Ovary (tissue), 3 donors: ENCODE results near the gene C14orf93.

Experiments
- POLR2A ChIP-seq: fragments of 450-650 bp; IDR thresholded peaks from one replicate; pipeline ENCODE4 v1.6.1; 2017; ENCODE audit warnings: antibody characterized with exemption, mild to moderate bottlenecking, moderate library complexity
- TF ChIP-seq, protein P1 (sequence below), 3 donors: fragments of 450-650 bp in 2 of 3; fragments of 200-600 bp in 1 of 3; IDR thresholded peaks; one replicate each; pipeline versions ENCODE4 v1.5.1 to v1.8.0; 2016 to 2022; ENCODE audit warnings: antibody characterized with exemption in 3 of 3, mild to moderate bottlenecking in 1 of 3
- donor health status: DM: no; HTN: no; CAD: no.

DNA sequence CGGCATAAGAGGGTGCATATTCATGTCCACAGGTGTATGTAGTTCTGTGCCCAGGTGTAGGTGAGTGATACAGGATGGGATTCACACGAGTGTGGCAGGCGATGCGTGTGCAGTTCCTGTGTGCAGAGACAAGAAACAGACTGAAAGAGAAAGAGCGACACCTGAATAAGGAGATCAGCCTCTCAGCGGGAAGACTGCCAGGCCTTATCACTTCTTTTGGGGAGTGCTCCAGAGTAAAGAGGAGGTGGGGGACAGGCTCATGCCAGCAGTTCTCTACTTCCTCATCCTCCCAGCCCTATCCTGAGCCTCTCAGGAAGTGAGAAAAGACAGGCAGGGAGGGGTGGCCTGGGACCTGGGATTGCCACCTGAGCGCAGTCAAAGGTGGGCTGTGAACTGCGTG, 34.9 kb upstream of the C14orf93 start:
- TF ChIP-seq, protein P1, sequence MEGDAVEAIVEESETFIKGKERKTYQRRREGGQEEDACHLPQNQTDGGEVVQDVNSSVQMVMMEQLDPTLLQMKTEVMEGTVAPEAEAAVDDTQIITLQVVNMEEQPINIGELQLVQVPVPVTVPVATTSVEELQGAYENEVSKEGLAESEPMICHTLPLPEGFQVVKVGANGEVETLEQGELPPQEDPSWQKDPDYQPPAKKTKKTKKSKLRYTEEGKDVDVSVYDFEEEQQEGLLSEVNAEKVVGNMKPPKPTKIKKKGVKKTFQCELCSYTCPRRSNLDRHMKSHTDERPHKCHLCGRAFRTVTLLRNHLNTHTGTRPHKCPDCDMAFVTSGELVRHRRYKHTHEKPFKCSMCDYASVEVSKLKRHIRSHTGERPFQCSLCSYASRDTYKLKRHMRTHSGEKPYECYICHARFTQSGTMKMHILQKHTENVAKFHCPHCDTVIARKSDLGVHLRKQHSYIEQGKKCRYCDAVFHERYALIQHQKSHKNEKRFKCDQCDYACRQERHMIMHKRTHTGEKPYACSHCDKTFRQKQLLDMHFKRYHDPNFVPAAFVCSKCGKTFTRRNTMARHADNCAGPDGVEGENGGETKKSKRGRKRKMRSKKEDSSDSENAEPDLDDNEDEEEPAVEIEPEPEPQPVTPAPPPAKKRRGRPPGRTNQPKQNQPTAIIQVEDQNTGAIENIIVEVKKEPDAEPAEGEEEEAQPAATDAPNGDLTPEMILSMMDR (IDR thresholded peaks at IDR 0.05) = no peak
- TF ChIP-seq POLR2A = no peak
